Measurements from ENCODE around the gene SPG21.

DNA sequence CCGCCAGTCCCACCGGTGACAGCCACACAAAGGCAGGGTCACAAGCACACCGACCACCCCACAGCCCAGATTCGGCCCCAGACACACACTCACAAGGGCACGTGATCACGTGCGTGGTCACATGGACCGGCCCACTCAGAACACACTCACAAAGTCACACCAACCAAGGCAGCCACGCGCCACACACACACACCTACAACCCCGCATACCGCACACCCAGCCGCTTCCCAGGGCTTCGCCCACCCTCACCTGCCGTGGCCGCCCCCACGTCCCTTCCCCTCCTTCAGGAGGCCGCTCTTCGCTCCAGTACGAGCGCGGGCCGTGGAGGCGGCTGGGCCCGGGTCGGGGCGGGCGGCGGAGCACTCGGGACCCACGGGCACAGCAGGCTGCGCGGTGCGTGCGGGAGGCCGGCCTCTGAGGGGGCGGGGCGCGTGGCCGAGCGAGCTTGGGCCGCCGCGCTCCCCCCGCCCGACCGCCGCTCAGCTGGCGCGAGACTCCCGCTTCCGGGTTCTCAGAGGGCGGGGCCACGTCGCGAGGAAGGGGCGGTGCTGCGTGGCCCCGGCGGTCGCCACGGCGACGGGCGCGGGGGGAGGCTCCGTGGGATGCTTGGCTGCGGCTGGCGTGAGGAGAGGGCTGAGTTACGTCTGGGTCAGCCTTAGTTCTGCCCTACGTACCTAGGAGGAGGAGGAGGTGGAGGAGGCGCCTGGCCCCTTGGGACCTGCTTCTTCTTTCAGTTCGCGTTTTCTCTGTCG is at the start of gene SPG21:
- TF ChIP-seq, protein P1, sequence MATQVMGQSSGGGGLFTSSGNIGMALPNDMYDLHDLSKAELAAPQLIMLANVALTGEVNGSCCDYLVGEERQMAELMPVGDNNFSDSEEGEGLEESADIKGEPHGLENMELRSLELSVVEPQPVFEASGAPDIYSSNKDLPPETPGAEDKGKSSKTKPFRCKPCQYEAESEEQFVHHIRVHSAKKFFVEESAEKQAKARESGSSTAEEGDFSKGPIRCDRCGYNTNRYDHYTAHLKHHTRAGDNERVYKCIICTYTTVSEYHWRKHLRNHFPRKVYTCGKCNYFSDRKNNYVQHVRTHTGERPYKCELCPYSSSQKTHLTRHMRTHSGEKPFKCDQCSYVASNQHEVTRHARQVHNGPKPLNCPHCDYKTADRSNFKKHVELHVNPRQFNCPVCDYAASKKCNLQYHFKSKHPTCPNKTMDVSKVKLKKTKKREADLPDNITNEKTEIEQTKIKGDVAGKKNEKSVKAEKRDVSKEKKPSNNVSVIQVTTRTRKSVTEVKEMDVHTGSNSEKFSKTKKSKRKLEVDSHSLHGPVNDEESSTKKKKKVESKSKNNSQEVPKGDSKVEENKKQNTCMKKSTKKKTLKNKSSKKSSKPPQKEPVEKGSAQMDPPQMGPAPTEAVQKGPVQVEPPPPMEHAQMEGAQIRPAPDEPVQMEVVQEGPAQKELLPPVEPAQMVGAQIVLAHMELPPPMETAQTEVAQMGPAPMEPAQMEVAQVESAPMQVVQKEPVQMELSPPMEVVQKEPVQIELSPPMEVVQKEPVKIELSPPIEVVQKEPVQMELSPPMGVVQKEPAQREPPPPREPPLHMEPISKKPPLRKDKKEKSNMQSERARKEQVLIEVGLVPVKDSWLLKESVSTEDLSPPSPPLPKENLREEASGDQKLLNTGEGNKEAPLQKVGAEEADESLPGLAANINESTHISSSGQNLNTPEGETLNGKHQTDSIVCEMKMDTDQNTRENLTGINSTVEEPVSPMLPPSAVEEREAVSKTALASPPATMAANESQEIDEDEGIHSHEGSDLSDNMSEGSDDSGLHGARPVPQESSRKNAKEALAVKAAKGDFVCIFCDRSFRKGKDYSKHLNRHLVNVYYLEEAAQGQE (IDR thresholded peaks at IDR 0.05; ENCODE audit: insufficient read depth in 1 of 2, low read depth in 2 of 2, low read length in 2 of 2): no peak
- TF ChIP-seq SIN3A (IDR thresholded peaks at IDR 0.05; ENCODE audit: borderline replicate concordance, insufficient read depth, low read length) (0 out of 2 replicates have a peak, but pooled peaks have one; percentile 17), TAF1 (IDR thresholded peaks at IDR 0.05; ENCODE audit: borderline replicate concordance, insufficient read depth, low read length) (peak; percentile 33; the same call in 1 of the 2 replicates), POLR2AphosphoS5 (IDR thresholded peaks at IDR 0.05; ENCODE audit: low read depth, low read length) (peak; percentile 78)

All from PFSK-1 (cell line).